ENCODE data around the gene ACP1.
A peak's percentile ranks its signal among the peaks of the same experiment; 100 is the strongest.

Gene ACP1

DNA sequence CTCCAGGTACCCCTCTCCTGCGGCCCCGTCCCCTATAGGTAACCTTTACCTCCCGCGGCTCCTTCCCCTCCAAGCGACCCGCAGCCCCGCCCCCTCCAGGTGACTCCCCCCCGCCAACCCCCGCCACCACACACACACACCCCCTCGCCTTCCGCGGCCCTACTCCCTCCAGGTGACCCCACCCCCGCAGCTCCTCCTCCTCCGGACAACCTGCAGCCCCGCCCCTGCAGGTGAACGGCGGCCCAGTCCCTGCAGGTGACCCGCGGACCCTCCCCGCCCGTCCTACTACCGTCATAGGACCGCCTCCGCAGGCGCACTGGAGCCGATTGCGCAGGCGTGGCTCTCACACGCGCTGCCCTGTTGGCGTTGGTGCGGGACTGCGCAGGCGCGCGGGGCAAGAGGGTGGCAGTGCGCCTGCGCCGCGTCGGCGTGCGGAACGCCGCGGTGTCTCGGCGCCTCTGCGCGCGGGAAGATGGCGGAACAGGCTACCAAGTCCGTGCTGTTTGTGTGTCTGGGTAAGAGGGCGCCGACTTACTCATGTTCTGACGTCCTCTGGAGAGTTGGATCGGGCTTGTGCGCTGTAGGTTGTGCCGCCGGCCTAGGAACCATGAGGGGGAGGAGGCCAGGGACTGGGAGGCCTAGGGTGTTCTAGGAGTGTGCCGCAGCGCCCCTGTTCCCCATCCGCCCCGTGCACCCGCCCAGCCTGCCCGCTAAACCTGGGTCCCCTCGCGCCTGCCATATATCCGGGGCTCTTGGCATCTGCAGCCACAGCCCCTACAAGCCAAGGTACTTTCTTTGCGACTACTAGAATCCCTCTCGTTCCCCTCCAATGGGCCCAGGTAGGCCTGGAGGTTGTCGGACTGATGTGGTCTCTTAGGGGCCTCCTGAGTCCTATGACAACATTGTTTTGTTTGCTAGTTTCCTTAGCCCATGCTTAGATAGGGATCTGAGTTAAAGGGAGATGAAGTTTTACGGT, at the start of gene ACP1:
Gene ACP1 (plus strand): TSS at position 455 of the 976 bp plus-strand sequence. CDS start 18 bp downstream, at position 473.
- H3K4me1 Mint-ChIP-seq (ENCODE audit: low read depth), result peaks cover 52% of the 10 kb centered on the region
- peaks cover 45% of the 10 kb centered on the region for H3K36me3 Mint-ChIP-seq (ENCODE audit: low read depth)
- H3K9me3 Mint-ChIP-seq, result no peaks in the 10 kb centered on the region
- H3K4me3 Mint-ChIP-seq, result peak within 1 kb of the TSS; percentile 90
- peak within 1 kb of the TSS; percentile 94 for H3K27ac Mint-ChIP-seq
- no peaks in the 10 kb centered on the region for H3K27me3 Mint-ChIP-seq

DNA sequence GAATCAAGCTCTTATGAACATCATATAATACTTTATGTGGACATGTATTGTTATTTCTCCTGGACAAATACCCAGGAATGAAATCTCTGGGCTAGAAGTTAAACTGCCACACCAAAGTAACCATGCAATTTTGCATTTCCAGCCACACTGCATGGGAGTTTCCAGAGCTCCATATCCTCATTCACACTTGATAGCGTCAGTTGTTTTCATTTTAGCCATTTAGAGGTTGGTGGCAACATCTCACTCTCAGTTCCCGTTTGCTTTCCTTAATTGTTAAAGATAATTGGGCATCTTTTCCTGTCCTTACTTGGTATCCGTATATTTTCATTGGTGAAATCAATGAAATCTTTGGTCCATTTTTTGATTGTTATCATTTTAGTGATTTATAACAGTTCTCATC, 48.7 kb upstream of the ACP1 start:
- Mint-ChIP-seq H3K4me1 (ENCODE audit: low read depth) (no peaks in the 10 kb centered on the region), H3K9me3 (no peaks in the 10 kb centered on the region), H3K36me3 (ENCODE audit: low read depth) (peaks cover 8% of the 10 kb centered on the region), H3K27me3 (peaks cover 9% of the 10 kb centered on the region), H3K4me3 (no peak overlapping the region), H3K27ac (no peak overlapping the region)

DNA sequence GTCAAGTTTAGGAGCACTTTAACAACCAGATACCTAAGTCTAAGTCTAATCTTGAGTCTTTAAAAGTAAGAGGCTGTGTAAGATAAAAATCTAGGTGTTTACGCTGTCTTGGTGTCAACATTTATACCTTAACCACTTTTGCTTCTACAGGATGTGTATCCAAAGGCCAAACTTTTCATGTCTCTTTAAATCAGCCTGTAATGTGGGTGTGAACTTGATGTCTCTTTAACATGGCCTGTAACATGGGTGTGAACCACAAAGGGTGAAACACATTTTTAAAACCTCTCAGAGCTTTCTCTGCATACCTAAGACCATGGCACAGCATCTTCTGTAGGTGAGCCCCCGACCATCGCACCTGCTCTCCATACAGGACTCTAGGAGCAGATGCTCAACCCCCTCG, 41.3 kb upstream of the ACP1 start:
- H3K4me1 Mint-ChIP-seq (ENCODE audit: low read depth), result peaks cover 8% of the 10 kb centered on the region
- H3K4me3 Mint-ChIP-seq, result no peak overlapping the region
- H3K27ac Mint-ChIP-seq, result no peak overlapping the region

DNA sequence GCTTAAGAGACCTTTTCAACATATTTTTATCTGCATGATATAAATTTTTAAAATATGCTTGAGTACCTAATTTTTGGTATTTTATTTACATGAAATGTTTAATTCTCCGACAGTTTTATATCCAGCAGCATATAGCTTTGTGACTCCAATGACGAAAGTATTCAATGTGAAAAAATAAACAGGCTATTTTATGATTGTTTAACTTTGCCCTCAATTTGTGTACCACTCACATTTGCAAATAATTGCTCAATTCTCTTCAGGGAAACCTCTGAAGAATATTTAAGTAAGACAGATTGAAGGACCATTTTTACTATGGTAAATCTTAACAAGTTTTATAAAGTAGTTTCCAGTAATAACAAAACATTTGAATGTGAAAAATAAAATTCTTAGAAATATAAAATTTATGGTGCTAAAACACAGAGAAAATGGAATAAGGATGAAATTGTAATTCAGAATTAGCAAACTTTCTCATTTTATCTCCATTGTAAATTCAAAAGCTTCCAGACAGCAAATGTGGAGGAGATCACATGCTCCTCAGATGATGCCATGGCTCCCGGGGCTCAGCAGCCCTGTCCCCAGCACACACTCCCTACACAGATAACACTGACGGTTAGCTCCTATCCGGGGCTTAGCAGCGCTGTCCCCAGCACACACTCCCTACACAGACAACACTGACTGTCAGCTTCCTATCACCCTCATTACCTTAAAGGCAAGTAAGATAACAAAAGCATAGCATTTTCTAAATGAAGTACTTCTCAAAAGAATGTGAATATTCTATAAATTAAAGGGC, 40.6 kb upstream of the ACP1 start:
- H3K4me3 Mint-ChIP-seq, result no peak overlapping the region
- H3K27ac Mint-ChIP-seq, result no peak overlapping the region
- H3K4me1 Mint-ChIP-seq (ENCODE audit: low read depth), result peaks cover 8% of the 10 kb centered on the region
- H3K27me3 Mint-ChIP-seq, result no peaks in the 10 kb centered on the region
- no peaks in the 10 kb centered on the region for H3K9me3 Mint-ChIP-seq
- H3K36me3 Mint-ChIP-seq (ENCODE audit: low read depth), result peaks cover 38% of the 10 kb centered on the region

More for the DNA sequence above, 41.3 kb upstream of the ACP1 start:
- H3K9me3 Mint-ChIP-seq, result no peaks in the 10 kb centered on the region
- H3K27me3 Mint-ChIP-seq, result no peaks in the 10 kb centered on the region
- peaks cover 32% of the 10 kb centered on the region for H3K36me3 Mint-ChIP-seq (ENCODE audit: low read depth)

DNA sequence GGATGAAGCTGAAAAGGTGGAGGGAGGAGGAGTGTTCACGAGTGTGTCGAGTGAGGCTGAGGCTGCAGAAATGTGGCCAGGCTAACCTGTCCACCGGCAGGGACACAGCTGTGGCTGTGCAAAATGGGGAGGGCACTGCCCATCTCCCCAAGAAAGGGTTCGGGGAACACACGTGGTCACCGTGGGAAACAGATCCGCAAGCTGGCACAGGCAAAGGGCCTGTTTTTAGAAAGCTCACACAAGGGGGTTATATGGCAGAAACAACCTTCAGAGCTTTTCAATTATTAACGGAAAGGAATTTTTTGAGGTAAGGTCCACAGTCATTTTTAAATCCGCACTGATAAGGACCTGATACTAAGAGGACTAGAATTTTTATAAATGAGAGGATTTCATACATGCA, 36.6 kb upstream of the ACP1 start:
- Mint-ChIP-seq H3K27me3 (no peaks in the 10 kb centered on the region), H3K36me3 (ENCODE audit: low read depth) (peaks cover 45% of the 10 kb centered on the region), H3K9me3 (no peaks in the 10 kb centered on the region), H3K4me3 (no peak overlapping the region), H3K4me1 (ENCODE audit: low read depth) (peaks cover 8% of the 10 kb centered on the region), H3K27ac (no peak overlapping the region)

DNA sequence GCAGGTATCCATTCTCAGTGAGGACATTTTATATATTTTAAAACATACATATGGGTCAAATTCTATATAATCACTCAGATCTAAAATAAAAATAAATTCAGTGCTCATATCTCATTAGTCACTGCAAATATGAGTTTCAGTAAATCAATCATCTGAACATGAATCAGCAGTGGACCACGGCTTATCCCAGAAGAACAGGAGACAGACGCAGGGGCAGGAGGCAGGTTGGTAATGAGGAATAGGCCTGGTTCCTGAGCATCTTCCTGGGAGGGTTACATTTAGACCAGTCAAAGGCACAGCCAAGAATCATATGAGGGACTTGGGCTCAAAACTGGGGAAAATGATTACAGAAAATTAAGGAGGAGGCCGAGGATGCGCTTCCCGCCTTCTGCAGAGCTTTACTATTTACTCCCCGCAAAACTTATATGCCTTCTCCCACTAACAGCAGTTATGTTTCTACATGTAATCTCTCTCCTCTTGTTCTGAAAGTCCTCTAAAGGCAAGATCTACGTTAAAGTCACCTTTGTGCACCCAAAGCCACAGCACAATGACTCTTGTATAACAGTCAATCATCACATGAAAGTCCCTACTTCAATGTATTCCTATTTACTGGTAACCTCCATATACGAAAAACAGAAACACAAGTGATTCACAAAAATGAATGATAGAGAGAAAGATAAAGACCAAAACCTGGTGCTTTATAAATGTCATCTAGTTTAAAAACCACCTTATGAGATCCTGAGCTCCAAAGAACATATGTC, 36.0 kb upstream of the ACP1 start:
- no peak overlapping the region for H3K4me3 Mint-ChIP-seq
- H3K27ac Mint-ChIP-seq, result no peak overlapping the region
- peaks cover 48% of the 10 kb centered on the region for H3K36me3 Mint-ChIP-seq (ENCODE audit: low read depth)
- no peaks in the 10 kb centered on the region for H3K9me3 Mint-ChIP-seq
- no peaks in the 10 kb centered on the region for H3K27me3 Mint-ChIP-seq
- H3K4me1 Mint-ChIP-seq (ENCODE audit: low read depth), result peaks cover 8% of the 10 kb centered on the region

DNA sequence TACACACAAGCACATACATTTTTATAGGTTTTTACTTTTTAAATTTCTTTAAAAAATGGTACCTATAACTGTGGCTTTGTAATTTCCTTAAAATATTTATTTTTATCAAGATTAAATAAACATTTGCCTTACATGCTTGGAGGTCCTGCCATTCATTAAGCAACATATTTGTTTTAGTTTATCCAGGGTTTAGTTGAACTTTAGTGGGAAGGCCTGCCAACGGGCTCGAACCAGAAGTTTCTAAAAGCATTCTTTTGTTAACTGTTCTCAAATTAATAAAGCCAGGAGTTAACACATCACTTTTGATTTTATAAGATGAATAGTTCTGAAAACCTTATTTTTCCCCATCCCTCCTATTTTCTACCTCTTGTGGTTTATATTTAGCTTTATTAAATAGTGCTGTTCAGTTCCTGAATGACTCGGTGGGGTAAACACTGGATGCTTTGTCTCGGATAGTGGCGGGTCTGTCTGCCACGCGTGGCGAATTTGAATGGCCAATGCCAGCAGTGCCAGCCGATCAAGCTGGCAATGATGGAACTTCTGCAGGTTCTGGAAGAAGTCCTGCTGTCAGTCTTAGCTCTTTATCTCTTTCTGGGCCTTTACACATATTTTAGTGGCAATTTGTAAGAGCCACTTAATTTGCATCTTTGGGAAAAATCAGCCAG, 33.1 kb upstream of the ACP1 start:
- H3K4me1 Mint-ChIP-seq (ENCODE audit: low read depth), result peaks cover 8% of the 10 kb centered on the region
- H3K27ac Mint-ChIP-seq, result no peak overlapping the region
- H3K9me3 Mint-ChIP-seq, result no peaks in the 10 kb centered on the region
- H3K27me3 Mint-ChIP-seq, result no peaks in the 10 kb centered on the region
- no peak overlapping the region for H3K4me3 Mint-ChIP-seq
- peaks cover 42% of the 10 kb centered on the region for H3K36me3 Mint-ChIP-seq (ENCODE audit: low read depth)

DNA sequence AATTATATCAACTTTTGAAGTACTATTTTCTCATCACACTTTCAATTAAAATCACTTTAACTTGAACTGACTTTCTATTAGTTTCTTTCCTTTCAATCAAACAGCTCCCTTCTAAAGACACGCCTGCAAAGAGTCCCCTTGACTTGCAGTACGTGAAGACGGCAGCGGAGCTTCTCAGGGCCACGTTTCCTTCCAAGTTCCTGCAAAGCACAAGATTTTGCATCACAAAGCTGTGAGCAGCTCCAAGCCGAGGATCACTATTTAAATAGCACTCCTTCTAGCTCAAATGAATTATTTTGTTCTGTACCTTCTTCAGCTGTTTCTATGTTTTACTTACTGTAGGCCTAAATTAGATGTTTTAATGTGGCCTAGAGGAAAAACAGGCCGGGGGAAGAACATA, 31.7 kb upstream of the ACP1 start:
- Mint-ChIP-seq H3K27me3 (no peaks in the 10 kb centered on the region), H3K9me3 (no peaks in the 10 kb centered on the region), H3K4me3 (no peak overlapping the region), H3K27ac (no peak overlapping the region), H3K4me1 (ENCODE audit: low read depth) (peaks cover under 1% of the 10 kb centered on the region), H3K36me3 (ENCODE audit: low read depth) (peaks cover 30% of the 10 kb centered on the region)

DNA sequence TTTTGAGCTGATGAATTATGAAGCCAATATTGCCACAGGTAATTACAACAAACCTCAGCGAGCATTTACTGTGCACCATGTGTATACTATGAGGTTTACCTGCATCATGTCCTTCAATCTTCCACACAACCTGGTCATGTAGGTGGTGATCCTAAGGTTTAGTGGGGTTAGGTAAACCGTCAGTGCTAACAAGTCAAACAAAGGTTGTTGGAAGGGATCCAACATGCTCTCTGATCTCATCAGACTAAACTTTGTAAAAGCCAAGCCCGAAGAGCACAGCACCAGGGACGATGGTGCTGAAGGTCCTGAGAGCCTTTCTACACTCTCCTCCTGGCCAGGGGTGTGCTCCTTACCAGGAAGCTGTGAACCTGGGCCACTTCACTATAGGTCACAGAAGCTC, 30.3 kb upstream of the ACP1 start:
- H3K36me3 Mint-ChIP-seq (ENCODE audit: low read depth), result peaks cover 29% of the 10 kb centered on the region
- no peak overlapping the region for H3K4me3 Mint-ChIP-seq
- no peaks in the 10 kb centered on the region for H3K9me3 Mint-ChIP-seq
- no peaks in the 10 kb centered on the region for H3K27me3 Mint-ChIP-seq
- no peaks in the 10 kb centered on the region for H3K4me1 Mint-ChIP-seq (ENCODE audit: low read depth)
- H3K27ac Mint-ChIP-seq, result no peak overlapping the region

DNA sequence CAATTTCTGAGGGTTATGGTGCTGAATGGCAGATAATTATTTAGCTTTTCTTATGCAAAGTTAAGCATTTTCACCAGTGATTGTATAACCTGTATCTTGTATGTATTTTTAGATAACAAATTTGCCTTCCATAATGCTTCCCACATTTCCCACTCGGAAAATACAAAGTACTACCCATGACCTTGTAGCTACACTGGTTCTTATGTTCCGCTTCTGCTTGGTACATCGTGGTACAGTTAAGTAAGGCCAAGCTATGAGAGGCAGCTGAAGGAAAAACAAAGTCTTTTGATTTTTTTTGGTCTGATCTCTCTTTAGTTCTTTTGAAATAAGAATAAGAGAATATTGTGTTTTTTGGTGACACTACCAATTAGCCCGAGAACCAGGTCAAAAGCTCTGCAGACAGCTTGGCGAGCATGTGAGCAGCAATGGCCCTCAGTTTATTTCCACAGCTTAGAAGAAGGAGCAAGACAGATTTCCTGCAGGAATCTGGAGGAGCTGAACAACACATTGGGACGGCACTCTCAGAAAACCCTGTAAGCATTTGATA, 27.7 kb upstream of the ACP1 start:
- Mint-ChIP-seq H3K36me3 (ENCODE audit: low read depth) (peaks cover 39% of the 10 kb centered on the region), H3K27me3 (no peaks in the 10 kb centered on the region), H3K27ac (no peak overlapping the region), H3K4me3 (no peak overlapping the region), H3K4me1 (ENCODE audit: low read depth) (no peaks in the 10 kb centered on the region), H3K9me3 (no peaks in the 10 kb centered on the region)

DNA sequence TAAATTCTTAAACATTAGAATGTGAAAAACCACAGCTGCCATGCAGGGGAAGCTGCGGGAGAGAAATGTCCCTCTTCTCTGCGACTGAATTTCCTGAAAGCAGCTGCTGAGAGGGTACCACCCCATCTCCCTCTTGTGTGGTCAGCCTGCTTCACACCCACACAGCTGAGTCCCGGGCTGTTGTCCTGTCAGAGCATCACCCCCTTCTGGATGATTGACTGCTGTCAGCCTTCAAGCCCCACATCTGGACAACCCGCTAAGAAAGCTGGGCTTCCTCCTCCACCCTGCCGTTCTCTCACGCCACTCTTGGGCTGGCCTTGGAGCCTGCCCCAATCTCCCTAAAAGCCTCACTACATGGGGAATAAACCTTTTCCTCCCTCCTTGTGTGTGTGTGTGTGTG, 26.9 kb upstream of the ACP1 start:
- no peaks in the 10 kb centered on the region for H3K27me3 Mint-ChIP-seq
- no peak overlapping the region for H3K4me3 Mint-ChIP-seq
- no peak overlapping the region for H3K27ac Mint-ChIP-seq
- H3K4me1 Mint-ChIP-seq (ENCODE audit: low read depth), result no peaks in the 10 kb centered on the region
- H3K9me3 Mint-ChIP-seq, result peaks cover 4% of the 10 kb centered on the region
- peaks cover 42% of the 10 kb centered on the region for H3K36me3 Mint-ChIP-seq (ENCODE audit: low read depth)

DNA sequence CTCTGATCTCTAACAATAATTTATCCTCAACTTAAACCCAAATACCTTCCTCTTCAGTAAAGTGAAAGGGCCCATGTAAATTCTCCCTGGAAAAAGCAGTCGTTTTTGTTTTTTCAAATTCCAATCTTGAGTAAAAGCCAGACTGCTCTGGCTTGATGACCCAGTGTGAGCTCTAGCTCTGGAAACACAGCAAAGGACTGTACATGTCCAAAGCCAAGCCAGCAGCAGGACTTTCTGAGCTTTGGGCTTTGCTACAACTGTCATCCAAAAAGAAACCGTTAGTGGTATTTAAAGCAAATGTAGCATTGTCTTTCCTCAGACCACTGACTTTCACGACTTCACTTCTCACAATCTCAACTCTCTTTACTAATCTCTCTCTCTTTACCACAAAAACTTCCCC, 26.3 kb upstream of the ACP1 start:
- Mint-ChIP-seq H3K4me1 (ENCODE audit: low read depth) (no peaks in the 10 kb centered on the region), H3K27me3 (no peaks in the 10 kb centered on the region), H3K9me3 (peaks cover 4% of the 10 kb centered on the region), H3K36me3 (ENCODE audit: low read depth) (peaks cover 47% of the 10 kb centered on the region), H3K4me3 (no peak overlapping the region), H3K27ac (no peak overlapping the region)

DNA sequence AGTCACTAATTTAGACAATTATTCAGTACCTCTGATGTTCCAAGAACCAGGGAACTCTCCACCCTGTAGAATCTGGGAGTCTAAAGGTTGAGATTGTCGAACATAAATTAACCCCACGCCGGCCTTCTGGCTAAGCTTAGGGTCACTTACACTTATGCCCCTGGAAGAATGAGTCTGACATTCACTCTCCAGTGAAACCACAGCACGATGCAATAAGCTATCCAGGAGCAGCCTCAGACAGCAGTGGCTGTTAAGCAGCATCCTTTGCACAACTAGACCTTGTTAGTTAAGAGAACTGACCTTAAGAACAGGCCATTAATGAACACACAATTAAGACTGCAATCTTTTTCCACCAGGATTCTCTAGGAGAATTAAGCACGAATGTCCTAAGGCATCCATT, 25.9 kb upstream of the ACP1 start:
- Mint-ChIP-seq H3K36me3 (ENCODE audit: low read depth) (peaks cover 47% of the 10 kb centered on the region), H3K9me3 (peaks cover 4% of the 10 kb centered on the region), H3K4me1 (ENCODE audit: low read depth) (no peaks in the 10 kb centered on the region), H3K27ac (no peak overlapping the region), H3K27me3 (no peaks in the 10 kb centered on the region), H3K4me3 (no peak overlapping the region)

DNA sequence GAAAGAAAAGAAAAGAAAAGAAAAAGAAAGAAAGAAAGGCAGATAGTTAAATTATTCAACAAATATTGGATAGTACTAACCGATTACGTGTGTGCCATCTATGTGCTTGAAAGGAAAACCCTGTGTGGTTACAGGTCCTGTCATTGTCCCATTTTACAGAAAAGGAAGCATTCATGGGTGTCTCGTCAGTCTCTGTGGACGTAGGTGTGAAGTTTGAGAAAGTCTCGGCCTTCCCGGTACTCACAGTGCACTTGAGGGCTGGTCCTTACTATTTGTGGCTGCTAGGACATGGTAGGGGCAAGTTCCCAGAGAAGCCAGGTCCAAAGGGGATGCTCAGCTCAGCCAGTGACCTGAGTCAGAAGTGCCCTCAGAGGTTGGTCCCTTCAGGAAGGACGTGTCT, 20.2 kb upstream of the ACP1 start:
- Mint-ChIP-seq H3K27ac (no peak overlapping the region), H3K36me3 (ENCODE audit: low read depth) (peaks cover 61% of the 10 kb centered on the region), H3K9me3 (peaks cover 4% of the 10 kb centered on the region), H3K27me3 (no peaks in the 10 kb centered on the region), H3K4me1 (ENCODE audit: low read depth) (no peaks in the 10 kb centered on the region), H3K4me3 (no peak overlapping the region)
